IMR-90 (cell line): ENCODE measurements around the gene CYRIA. TPM values are rescaled to one million over a fixed set of nuclear protein-coding genes. Genes with fewer than 3 reads are reported as not detected.

Experiments used
- ATAC-seq: fragments of 200-7000 bp; cut with Tn5 transposase; 2 replicates; pipeline ENCODE4 v1.9.1; 2020; ENCODE audit warnings: low read depth, mild to moderate bottlenecking, moderate library complexity
- BruUV-seq: library from RNA; stranded (reverse); fragments of 400-500 nt; replicated peaks from 2 replicates; lab custom pipeline; 2021; lab: Mats Ljungman, UMichigan
- CTCF ChIA-PET: fragments of 300-600 bp; formaldehyde crosslinking; extraction: SDS; loops from one replicate; lab custom pipeline; 2021; ENCODE audit warnings: antibody characterized with exemption; lab: Yijun Ruan, JAX
- POLR2A ChIA-PET: fragments of 300-600 bp; sonication (Branson Sonifier 250); formaldehyde crosslinking; loops from one replicate; lab custom pipeline; 2022; ENCODE audit warnings: antibody characterized with exemption; ENCODE audit not compliant: unreplicated experiment; lab: Charles Lee
- DNase-seq: peaks from one replicate; pipeline ENCODE4 v3.0.0; 2013
- H2AFZ ChIP-seq: replicated peaks from 2 replicates; pipeline ENCODE3; 2013; ENCODE audit warnings: low read length, mild to moderate bottlenecking; ENCODE audit not compliant: poor library complexity
- H2AK5ac ChIP-seq: 2 replicates; pipeline ENCODE4 v1.6.1; 2013; ENCODE audit warnings: low read depth, low read length, inconsistent platforms
- H2AK9ac ChIP-seq: replicated peaks from 2 replicates; pipeline ENCODE3; 2013; ENCODE audit warnings: mild to moderate bottlenecking, low read depth, low read length, moderate library complexity; ENCODE audit not compliant: poor library complexity
- H2BK120ac ChIP-seq: 2 replicates; pipeline ENCODE4 v1.6.1; 2013; ENCODE audit warnings: low read depth, low read length, inconsistent platforms
- H2BK15ac ChIP-seq: 3 replicates; pipeline ENCODE4 v1.6.1; 2013; ENCODE audit warnings: low read depth, low read length, inconsistent platforms
- H2BK20ac ChIP-seq: 2 replicates; pipeline ENCODE4 v1.6.1; 2013; ENCODE audit warnings: low read depth, mild to moderate bottlenecking, inconsistent platforms, low read length, moderate library complexity
- H2BK5ac ChIP-seq: 2 replicates; pipeline ENCODE4 v1.6.1; 2013; ENCODE audit warnings: mild to moderate bottlenecking, low read depth, low read length, inconsistent platforms; ENCODE audit not compliant: poor library complexity, severe bottlenecking
- H3K14ac ChIP-seq: replicated peaks from 2 replicates; pipeline ENCODE4 v1.6.1; 2013; ENCODE audit warnings: low read depth, low read length, inconsistent platforms
- H3K18ac ChIP-seq: 2 replicates; pipeline ENCODE4 v1.6.1; 2013; ENCODE audit warnings: low read depth, low read length, control low read depth
- H3K23ac ChIP-seq: 2 replicates; pipeline ENCODE4 v1.6.1; 2013; ENCODE audit warnings: low read depth, low read length, inconsistent platforms
- H3K27ac ChIP-seq: 2 replicates; pipeline ENCODE4 v1.5.1; 2013; ENCODE audit warnings: mild to moderate bottlenecking, control low read depth, low read length; ENCODE audit not compliant: insufficient read depth
- H3K27me3 ChIP-seq: 2 replicates; pipeline ENCODE4 v1.6.1; 2013; ENCODE audit warnings: low read length; ENCODE audit not compliant: control insufficient read depth, insufficient read depth
- H3K36me3 ChIP-seq: 2 replicates; pipeline ENCODE4 v1.6.1; 2013; ENCODE audit warnings: low read length, mixed read lengths; ENCODE audit not compliant: control insufficient read depth, insufficient read depth
- H3K4ac ChIP-seq: 2 replicates; pipeline ENCODE4 v1.6.1; 2013; ENCODE audit warnings: low read depth, low read length, inconsistent platforms
- H3K4me1 ChIP-seq: 2 replicates; pipeline ENCODE4 v1.6.1; 2013; ENCODE audit warnings: low read length, mixed read lengths; ENCODE audit not compliant: control insufficient read depth, insufficient read depth
- H3K4me2 ChIP-seq: 2 replicates; pipeline ENCODE4 v1.6.1; 2013; ENCODE audit warnings: low read depth, mild to moderate bottlenecking, control low read depth, low read length, moderate library complexity
- H3K4me3 ChIP-seq: 2 replicates; pipeline ENCODE4 v1.5.1; 2013; ENCODE audit warnings: low read depth, mild to moderate bottlenecking, control low read depth, low read length, moderate library complexity; ENCODE audit not compliant: insufficient read depth
- H3K56ac ChIP-seq: 2 replicates; pipeline ENCODE4 v1.6.1; 2013; ENCODE audit warnings: low read length, inconsistent platforms; ENCODE audit not compliant: insufficient read depth; ENCODE audit errors: extremely low read depth
- H3K79me1 ChIP-seq, 2 experiments: 2 replicates each; pipeline ENCODE4 v1.6.1; 2013; ENCODE audit warnings: low read length in 2 of 2, inconsistent platforms in 1 of 2, low read depth in 1 of 2
- H3K9ac ChIP-seq: 2 replicates; pipeline ENCODE4 v1.6.1; 2013; ENCODE audit warnings: low read depth, low read length, control low read depth
- H3K9me1 ChIP-seq: 2 replicates; pipeline ENCODE4 v1.6.1; 2013; ENCODE audit warnings: low read length, inconsistent platforms; ENCODE audit not compliant: insufficient read depth
- H3K9me3 ChIP-seq: 2 replicates; pipeline ENCODE4 v1.6.1; 2013; ENCODE audit warnings: low read length; ENCODE audit not compliant: control insufficient read depth, insufficient read depth
- H4K20me1 ChIP-seq: 2 replicates; pipeline ENCODE4 v1.6.1; 2013; ENCODE audit warnings: low read length, inconsistent platforms; ENCODE audit not compliant: insufficient read depth
- H4K5ac ChIP-seq: 2 replicates; pipeline ENCODE4 v1.6.1; 2013; ENCODE audit warnings: mild to moderate bottlenecking, low read depth, low read length, control low read depth
- H4K8ac ChIP-seq, 2 experiments: 2 replicates each; pipeline ENCODE4 v1.6.1; 2013; ENCODE audit warnings: low read depth in 2 of 2, low read length in 2 of 2, control low read depth in 1 of 2, inconsistent platforms in 1 of 2
- H4K91ac ChIP-seq: 2 replicates; pipeline ENCODE4 v1.6.1; 2013; ENCODE audit warnings: low read depth, low read length, inconsistent platforms; ENCODE audit not compliant: insufficient read depth
- BHLHE40 ChIP-seq: fragments of 150-350 bp; IDR thresholded peaks from 2 replicates; pipeline ENCODE4 v1.6.1; 2016; ENCODE audit warnings: mild to moderate bottlenecking, low read depth, low read length
- CEBPB ChIP-seq: IDR thresholded peaks from 2 replicates; pipeline ENCODE4 v1.6.1; 2012; ENCODE audit warnings: low read depth, low read length, improper control_type of control experiment
- CHD1 ChIP-seq: IDR thresholded peaks from 2 replicates; pipeline ENCODE4 v1.6.1; 2012; ENCODE audit warnings: low read depth, low read length, improper control_type of control experiment
- ELK1 ChIP-seq: fragments of 150-350 bp; IDR thresholded peaks from 2 replicates; pipeline ENCODE4 v1.6.1; 2016; ENCODE audit warnings: low read depth, mild to moderate bottlenecking, low read length, moderate library complexity, borderline replicate concordance
- FOS ChIP-seq: fragments of 150-350 bp; IDR thresholded peaks from 2 replicates; pipeline ENCODE4 v1.6.1; 2016; ENCODE audit warnings: low read depth, low read length
- MAZ ChIP-seq: IDR thresholded peaks from 2 replicates; pipeline ENCODE4 v1.6.1; 2012; ENCODE audit warnings: low read depth, mild to moderate bottlenecking, low read length, improper control_type of control experiment, moderate library complexity, borderline replicate concordance
- RFX5 ChIP-seq: IDR thresholded peaks from 2 replicates; pipeline ENCODE4 v1.8.0; 2012; ENCODE audit warnings: low read depth, mild to moderate bottlenecking, low read length, moderate library complexity
- SMC3 ChIP-seq: fragments of 150-350 bp; IDR thresholded peaks from 2 replicates; pipeline ENCODE4 v1.6.1; 2016; ENCODE audit warnings: low read depth, mild to moderate bottlenecking, antibody characterized with exemption, low read length, moderate library complexity
- WGBS, 2 experiments: methylation state at CpG; one replicate each; pipeline versions ENCODE4 v1.1.5 to v1.1.7; 2013; ENCODE audit warnings: missing lambda C conversion rate in 2 of 2; ENCODE audit not compliant: insufficient read length in 1 of 2; ENCODE audit errors: extremely low coverage in 2 of 2; 5-methylcytosine and 5-hydroxymethylcytosine counted together
- dilution Hi-C: fragments of 300-500 bp; cut with HindIII; formaldehyde crosslinking; loops from one replicate; pipeline ENCODE4 v1.14.3; 2018; ENCODE audit warnings: low sequenced_read_pairs; ENCODE audit not compliant: unreplicated experiment
- in situ Hi-C: fragments of 300-500 bp; cut with MboI; formaldehyde crosslinking; loops from 3 replicates; pipeline ENCODE4 v1.14.3; 2019; ENCODE audit warnings: low sequenced_read_pairs, inconsistent platforms, mixed read lengths
- intact Hi-C: fragments of 100-400 bp; cut with micrococcal nuclease; formaldehyde crosslinking; loops from 2 replicates; pipeline ENCODE4 v1.10.0; 2022
- polyA plus RNA-seq, 3 experiments: library from polyadenylated mRNA; depleted of rRNA; stranded (reverse); fragments of >200 nt; gene quantifications; 2 replicates each; pipeline ENCODE4 v1.2.3, GENCODE V29; 2012; ENCODE audit warnings: low replicate concordance in 1 of 3
- total RNA-seq: library from RNA; depleted of rRNA; stranded (reverse); fragments of >200 nt; gene quantifications from 2 replicates; pipeline ENCODE4 v1.2.3, GENCODE V29; 2012
- TF ChIP-seq, protein P1 (sequence below): fragments of 150-350 bp; IDR thresholded peaks from 2 replicates; pipeline ENCODE4 v1.6.1; 2017; ENCODE audit warnings: mild to moderate bottlenecking, antibody characterized with exemption, low read length, low read depth

CYRIA gene
- total and polyA plus RNA-seq, 2 of the 4 experiments (the other 2 are of a cell fraction): 1.7 to 3.8 TPM

DNA sequence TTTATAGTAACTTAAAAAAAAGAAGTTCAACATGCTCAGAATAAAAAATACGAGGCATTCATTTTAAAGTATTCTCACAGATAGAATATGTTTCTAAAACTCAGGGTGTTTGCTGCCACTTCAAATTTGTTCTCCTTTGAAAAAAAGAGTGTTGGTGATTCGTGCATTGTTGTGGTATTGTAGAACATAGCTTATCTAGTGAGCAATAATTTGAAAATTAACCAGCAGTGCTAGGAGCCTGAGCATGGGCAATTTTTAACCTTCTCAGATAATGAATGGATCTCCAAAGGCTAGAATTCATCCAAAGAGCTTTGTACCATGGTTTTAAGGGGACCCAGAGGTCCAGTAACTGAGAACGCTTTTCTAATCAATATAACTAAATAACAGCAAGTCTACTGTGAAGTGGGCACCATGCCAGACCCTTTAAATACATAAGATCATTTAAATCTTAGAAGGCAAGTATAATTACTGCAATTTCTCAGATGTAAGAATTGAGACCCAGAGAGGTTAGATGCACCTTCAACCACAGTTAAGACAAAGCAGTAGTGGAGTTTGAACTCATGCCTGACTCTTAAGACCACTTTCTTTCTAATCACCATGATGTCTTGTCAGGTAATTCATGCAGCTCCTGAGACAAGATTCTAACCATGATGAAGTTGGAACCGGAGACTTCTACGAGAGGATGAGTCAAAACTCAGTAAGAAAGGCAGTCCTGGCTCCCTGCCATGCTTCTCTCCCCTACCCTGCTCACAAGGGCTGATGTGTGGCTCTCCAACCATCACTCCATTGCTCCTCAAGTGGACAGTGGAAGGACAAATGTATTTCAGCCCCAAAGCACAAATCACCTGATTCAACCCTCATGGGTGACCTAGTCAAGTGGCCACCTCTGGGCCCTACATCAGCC, 3.4 kb downstream of the CYRIA start:
- no peak overlapping the region for H3K23ac ChIP-seq
- no peak overlapping the region for H2BK5ac ChIP-seq
- dilution Hi-C loops (no loop called here), in situ Hi-C loops (no loop called here), intact Hi-C loops (loop anchor here (1.0 kb wide), 1 partner anchor 10 kb away; no protein-coding TSS in a partner anchor)
- H3K4me1 ChIP-seq: peaks cover 24% of the 10 kb centered on the region; the same call in 1 of the 2 replicates
- no peak overlapping the region for H2BK120ac ChIP-seq
- no peak overlapping the region for H3K4ac ChIP-seq
- peaks cover 2% of the 10 kb centered on the region; the same call in 1 of the 2 replicates for H3K36me3 ChIP-seq
- POLR2A ChIA-PET: no interaction called here
- H3K27ac ChIP-seq: no peak overlapping the region
- no TSS peak for BruUV-seq
- no peak overlapping the region for H2BK15ac ChIP-seq
- DNase-seq (peak; percentile 71), ATAC-seq (no peak)
- peaks cover 7% of the 10 kb centered on the region; the same call in 1 of the 2 replicates for H3K27me3 ChIP-seq
- H2AK9ac ChIP-seq: no peak overlapping the region
- H3K4me3 ChIP-seq: no peak overlapping the region
- no peak overlapping the region for H3K56ac ChIP-seq
- H3K14ac ChIP-seq: no peak overlapping the region
- no peak overlapping the region for H2BK20ac ChIP-seq
- H3K4me2 ChIP-seq: no peak overlapping the region; the same call in none of the 2 replicates
- H4K20me1 ChIP-seq: no peaks in the 10 kb centered on the region
- H3K9me1 ChIP-seq: no peaks in the 10 kb centered on the region; the same call in 1 of the 2 replicates
- no peak overlapping the region for H4K8ac ChIP-seq
- H4K5ac ChIP-seq: no peak overlapping the region
- CTCF ChIA-PET: no interaction called here
- H4K91ac ChIP-seq: no peak overlapping the region
- no peak overlapping the region for H2AK5ac ChIP-seq
- H3K9me3 ChIP-seq: no peaks in the 10 kb centered on the region
- H3K9ac ChIP-seq: no peak overlapping the region
- WGBS, 2 experiments: 50% methylated on average over 1 of the region's 5 CpGs; no CpG with 5 or more reads in 1 of the 2 experiments
- no peak overlapping the region for H3K18ac ChIP-seq
- TF ChIP-seq CEBPB (no peak), ELK1 (no peak), CHD1 (no peak), SMC3 (no peak), MAZ (no peak), FOS (no peak), RFX5 (no peak), BHLHE40 (no peak)
- TF ChIP-seq, protein P1, sequence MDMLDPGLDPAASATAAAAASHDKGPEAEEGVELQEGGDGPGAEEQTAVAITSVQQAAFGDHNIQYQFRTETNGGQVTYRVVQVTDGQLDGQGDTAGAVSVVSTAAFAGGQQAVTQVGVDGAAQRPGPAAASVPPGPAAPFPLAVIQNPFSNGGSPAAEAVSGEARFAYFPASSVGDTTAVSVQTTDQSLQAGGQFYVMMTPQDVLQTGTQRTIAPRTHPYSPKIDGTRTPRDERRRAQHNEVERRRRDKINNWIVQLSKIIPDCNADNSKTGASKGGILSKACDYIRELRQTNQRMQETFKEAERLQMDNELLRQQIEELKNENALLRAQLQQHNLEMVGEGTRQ: no peak
- 0 out of 4 replicates have a peak, but pooled peaks cover 0 to 4% of the 10 kb centered on the region in 2 experiments for H3K79me1 ChIP-seq
- H2AFZ ChIP-seq: no peak overlapping the region
